A673 (cell line): ENCODE results near the gene LGMN. TPM values are rescaled to one million over a fixed set of nuclear protein-coding genes. Genes with fewer than 3 reads are reported as not detected.
"Not testable (repeated sequence)": the region's sequence is repeated elsewhere in the genome, so short reads cannot be mapped to it uniquely, and the experiment has no call there.

Experiments used
- BruUV-seq: library from RNA; stranded (reverse); fragments of 400-500 nt; replicated peaks from 2 replicates; lab custom pipeline; 2021; lab: Mats Ljungman, UMichigan
- CTCF ChIA-PET: fragments of 300-600 bp; sonication (Branson Sonifier 250); formaldehyde crosslinking; loops from one replicate; lab custom pipeline; 2022; ENCODE audit warnings: antibody characterized with exemption; lab: Charles Lee
- POLR2A ChIA-PET: fragments of 300-600 bp; sonication (Branson Sonifier 250); formaldehyde crosslinking; loops from one replicate; lab custom pipeline; 2022; ENCODE audit warnings: antibody characterized with exemption; ENCODE audit not compliant: low non-redundant PET; lab: Charles Lee
- DNase-seq: peaks from one replicate; pipeline ENCODE4 v3.0.0-alpha.2; 2015; ENCODE audit warnings: low spot score
- H3K27ac ChIP-seq: fragments of 200-600 bp; sonication (generic); 2 replicates; pipeline ENCODE4 v1.5.1; 2016; ENCODE audit warnings: mixed run types, low read depth, mild to moderate bottlenecking, mixed read lengths, antibody characterized with exemption, low read length; ENCODE audit not compliant: poor library complexity, severe bottlenecking
- H3K27me3 ChIP-seq: fragments of 200-600 bp; sonication (generic); replicated peaks from 2 replicates; pipeline ENCODE4 v1.6.1; 2017; ENCODE audit warnings: mixed run types, low read depth, mild to moderate bottlenecking, mixed read lengths, antibody characterized with exemption, low read length; ENCODE audit not compliant: insufficient read depth, poor library complexity
- H3K36me3 ChIP-seq: fragments of 200-600 bp; sonication (generic); 2 replicates; pipeline ENCODE4 v1.6.1; 2016; ENCODE audit warnings: mixed run types, mild to moderate bottlenecking, mixed read lengths, antibody characterized with exemption, low read length; ENCODE audit not compliant: insufficient read depth, poor library complexity, severe bottlenecking
- H3K4me1 ChIP-seq: fragments of 200-600 bp; sonication (generic); 2 replicates; pipeline ENCODE4 v1.6.1; 2017; ENCODE audit warnings: mixed run types, mild to moderate bottlenecking, mixed read lengths, antibody characterized with exemption, low read length; ENCODE audit not compliant: insufficient read depth, poor library complexity, severe bottlenecking
- H3K4me3 ChIP-seq: fragments of 200-600 bp; sonication (generic); 2 replicates; pipeline ENCODE4 v1.5.1; 2016; ENCODE audit warnings: low read depth, mixed run types, mild to moderate bottlenecking, mixed read lengths, low read length; ENCODE audit not compliant: poor library complexity, severe bottlenecking
- H3K9me3 ChIP-seq: fragments of 200-600 bp; sonication (generic); 2 replicates; pipeline ENCODE4 v1.6.1; 2016; ENCODE audit warnings: mixed run types, low read depth, mild to moderate bottlenecking, mixed read lengths, antibody characterized with exemption, low read length; ENCODE audit not compliant: poor library complexity, severe bottlenecking
- CTCF ChIP-seq: fragments of 300-800, 200-600 bp; sonication (generic); conservative IDR thresholded peaks from 2 replicates; pipeline ENCODE4 v1.5.1; 2017; ENCODE audit warnings: low read depth, mild to moderate bottlenecking, antibody characterized with exemption, low read length, moderate library complexity, mixed read lengths
- EZH2 ChIP-seq: fragments of 200-600 bp; sonication (generic); IDR thresholded peaks from 2 replicates; pipeline ENCODE4 v1.6.1; 2017; ENCODE audit warnings: borderline replicate concordance, low read depth, mild to moderate bottlenecking, mixed read lengths, antibody characterized with exemption, low read length; ENCODE audit not compliant: poor library complexity, severe bottlenecking
- intact Hi-C: fragments of 100-400 bp; cut with micrococcal nuclease; formaldehyde crosslinking; loops from one replicate; pipeline ENCODE4 v1.10.0; 2022; ENCODE audit not compliant: unreplicated experiment
- total RNA-seq: library from RNA; stranded (reverse); gene quantifications from 2 replicates; pipeline ENCODE4 v1.2.3, GENCODE V29; 2021

The LGMN gene
- total RNA-seq, 1 experiment from 2014 or later = 34.6 TPM

GRCh38 chr14:92753250-92753649, 4.8 kb upstream of the LGMN start:
- POLR2A ChIA-PET = no interaction called here
- CTCF ChIA-PET = no interaction called here
- no TSS peak for BruUV-seq

GRCh38 chr14:92751819-92752218, 3.4 kb upstream of the LGMN start:
- ChIA-PET POLR2A (no interaction called here), CTCF (no interaction called here)
- Histone ChIP-seq H3K27me3 (no peaks in the 10 kb centered on the region), H3K4me1 (peaks cover 6% of the 10 kb centered on the region), H3K36me3 (no peaks in the 10 kb centered on the region), H3K9me3 (no peaks in the 10 kb centered on the region), H3K4me3 (no peak overlapping the region), H3K27ac (no peak overlapping the region)
- DNase-seq = no peak
- intact Hi-C loops = no loop called here
- BruUV-seq = no TSS peak
- TF ChIP-seq CTCF (no peak), EZH2 (no peak)

More at GRCh38 chr14:92753250-92753649, 4.8 kb upstream of the LGMN start:
- Histone ChIP-seq H3K4me3 (no peak overlapping the region), H3K36me3 (no peaks in the 10 kb centered on the region), H3K27ac (no peak overlapping the region), H3K27me3 (no peaks in the 10 kb centered on the region), H3K9me3 (no peaks in the 10 kb centered on the region), H3K4me1 (no peaks in the 10 kb centered on the region)
- DNase-seq = no peak
- TF ChIP-seq EZH2 = no peak
- no peak for TF ChIP-seq CTCF
- intact Hi-C loops = no loop called here

GRCh38 chr14:92750994-92751400, 2.6 kb upstream of the LGMN start:
- Histone ChIP-seq H3K27me3 (no peaks in the 10 kb centered on the region), H3K27ac (no peak overlapping the region), H3K9me3 (no peaks in the 10 kb centered on the region), H3K4me1 (peaks cover 6% of the 10 kb centered on the region), H3K4me3 (no peak overlapping the region), H3K36me3 (no peaks in the 10 kb centered on the region)
- CTCF ChIA-PET = no interaction called here
- intact Hi-C loops = no loop called here
- DNase-seq = no peak
- TF ChIP-seq CTCF (no peak), EZH2 (no peak)
- POLR2A ChIA-PET = no interaction called here
- no TSS peak for BruUV-seq

GRCh38 chr14:92750222-92750728, 1.8 kb upstream of the LGMN start:
- intact Hi-C loops, POLR2A ChIA-PET, H3K9me3 ChIP-seq, H3K27me3 ChIP-seq, BruUV-seq, H3K4me1 ChIP-seq, DNase-seq, H3K36me3 ChIP-seq, CTCF ChIA-PET, H3K27ac ChIP-seq, H3K4me3 ChIP-seq: not testable (repeated sequence)
